ENCODE data around the gene AP5Z1. TPM values are rescaled to one million over a fixed set of nuclear protein-coding genes. Genes with fewer than 3 reads are reported as not detected.

Gene AP5Z1
- total and polyA plus RNA-seq, 2 donors = 19.2 to 104 TPM

- H3K27ac ChIP-seq (ENCODE audit: low read depth in 1 of 2, low read length in 1 of 2) = peak overlapping the region; percentile 25 to 50
- H3K9me3 ChIP-seq (ENCODE audit: control insufficient read depth in 2 of 2, insufficient read depth in 1 of 2, low read length in 1 of 2) = peaks cover 0 to 4% of the 10 kb centered on the region in 2 donors
- peak in 3 of 9 donors; percentile 43 to 77 (median 46) for DNase-seq (ENCODE audit: low read depth in 6 of 9, low spot score in 9 of 9)
- H3K36me3 ChIP-seq (ENCODE audit: control insufficient read depth in 2 of 2, insufficient read depth in 2 of 2, low read length in 1 of 2) = peaks cover 4 to 8% of the 10 kb centered on the region in 2 donors
- no peak overlapping the region for H3K4me3 ChIP-seq (ENCODE audit: low read length in 2 of 2)
- H3K27me3 ChIP-seq (ENCODE audit: control insufficient read depth in 2 of 2, insufficient read depth in 1 of 2, low read length in 1 of 2) = no peaks in the 10 kb centered on the region
- WGBS = 9% methylated on average over 15 of the region's 15 CpGs
- H3K4me1 ChIP-seq (ENCODE audit: control insufficient read depth in 2 of 2, insufficient read depth in 2 of 2, low read length in 2 of 2) = peaks cover 37 to 66% of the 10 kb centered on the region in 2 donors
Observed at GRCh38 chr7:4733936-4734528, 41.4 kb upstream of the AP5Z1 start.

- peaks cover 4 to 8% of the 10 kb centered on the region in 2 donors for H3K36me3 ChIP-seq (ENCODE audit: control insufficient read depth in 2 of 2, insufficient read depth in 2 of 2, low read length in 1 of 2)
- H3K27me3 ChIP-seq (ENCODE audit: control insufficient read depth in 2 of 2, insufficient read depth in 1 of 2, low read length in 1 of 2) = no peaks in the 10 kb centered on the region
- peak overlapping the region in 1 of 2 donors; percentile 36 for H3K27ac ChIP-seq (ENCODE audit: low read depth in 1 of 2, low read length in 1 of 2)
- no peak overlapping the region for H3K4me3 ChIP-seq (ENCODE audit: low read length in 2 of 2)
- H3K9me3 ChIP-seq (ENCODE audit: control insufficient read depth in 2 of 2, insufficient read depth in 1 of 2, low read length in 1 of 2) = peaks cover 0 to 4% of the 10 kb centered on the region in 2 donors
- DNase-seq (ENCODE audit: low read depth in 6 of 9, low spot score in 9 of 9) = no peak
- H3K4me1 ChIP-seq (ENCODE audit: control insufficient read depth in 2 of 2, insufficient read depth in 2 of 2, low read length in 2 of 2) = peaks cover 44 to 70% of the 10 kb centered on the region in 2 donors
- 81% methylated on average over 23 of the region's 23 CpGs for WGBS
Observed at GRCh38 chr7:4734587-4735345, 40.7 kb upstream of the AP5Z1 start.

- Histone ChIP-seq H3K27me3 (ENCODE audit: control insufficient read depth in 2 of 2, insufficient read depth in 1 of 2, low read length in 1 of 2) (no peaks in the 10 kb centered on the region), H3K9me3 (ENCODE audit: control insufficient read depth in 2 of 2, insufficient read depth in 1 of 2, low read length in 1 of 2) (no peaks in the 10 kb centered on the region), H3K4me1 (ENCODE audit: control insufficient read depth in 2 of 2, insufficient read depth in 2 of 2, low read length in 2 of 2) (peaks cover 30 to 52% of the 10 kb centered on the region in 2 donors), H3K4me3 (ENCODE audit: low read length in 2 of 2) (no peak overlapping the region), H3K27ac (ENCODE audit: low read depth in 1 of 2, low read length in 1 of 2) (no peak overlapping the region), H3K36me3 (ENCODE audit: control insufficient read depth in 2 of 2, insufficient read depth in 2 of 2, low read length in 1 of 2) (peaks cover 16% of the 10 kb centered on the region in 2 donors)
- no peak for DNase-seq (ENCODE audit: low read depth in 6 of 9, low spot score in 9 of 9)
- WGBS = 98% methylated on average over 15 of the region's 15 CpGs
Observed at GRCh38 chr7:4737300-4737699, 38.1 kb upstream of the AP5Z1 start.

GRCh38 chr7:4738711-4739527 is 36.5 kb upstream of the AP5Z1 start:
- 40% methylated on average over 23 of the region's 23 CpGs for WGBS
- H3K4me1 ChIP-seq (ENCODE audit: control insufficient read depth in 2 of 2, insufficient read depth in 2 of 2, low read length in 2 of 2) = peaks cover 26 to 53% of the 10 kb centered on the region in 2 donors
- H3K27ac ChIP-seq (ENCODE audit: low read depth in 1 of 2, low read length in 1 of 2) = peak overlapping the region; percentile 46 to 76
- H3K36me3 ChIP-seq (ENCODE audit: control insufficient read depth in 2 of 2, insufficient read depth in 2 of 2, low read length in 1 of 2) = peaks cover 22 to 23% of the 10 kb centered on the region in 2 donors
- H3K9me3 ChIP-seq (ENCODE audit: control insufficient read depth in 2 of 2, insufficient read depth in 1 of 2, low read length in 1 of 2) = no peaks in the 10 kb centered on the region
- H3K4me3 ChIP-seq (ENCODE audit: low read length in 2 of 2) = no peak overlapping the region
- peak in 3 of 9 donors; percentile 26 to 50 (median 32) for DNase-seq (ENCODE audit: low read depth in 6 of 9, low spot score in 9 of 9)
- H3K27me3 ChIP-seq (ENCODE audit: control insufficient read depth in 2 of 2, insufficient read depth in 1 of 2, low read length in 1 of 2) = no peaks in the 10 kb centered on the region

GRCh38 chr7:4739528-4739992 is 35.9 kb upstream of the AP5Z1 start:
- peak in 5 of 9 donors; percentile 53 to 83 (median 70) for DNase-seq (ENCODE audit: low read depth in 6 of 9, low spot score in 9 of 9)
- Histone ChIP-seq H3K9me3 (ENCODE audit: control insufficient read depth in 2 of 2, insufficient read depth in 1 of 2, low read length in 1 of 2) (no peaks in the 10 kb centered on the region), H3K4me1 (ENCODE audit: control insufficient read depth in 2 of 2, insufficient read depth in 2 of 2, low read length in 2 of 2) (peaks cover 22 to 53% of the 10 kb centered on the region in 2 donors), H3K27ac (ENCODE audit: low read depth in 1 of 2, low read length in 1 of 2) (peak overlapping the region in 1 of 2 donors; percentile 76), H3K36me3 (ENCODE audit: control insufficient read depth in 2 of 2, insufficient read depth in 2 of 2, low read length in 1 of 2) (peaks cover 22 to 23% of the 10 kb centered on the region in 2 donors), H3K27me3 (ENCODE audit: control insufficient read depth in 2 of 2, insufficient read depth in 1 of 2, low read length in 1 of 2) (no peaks in the 10 kb centered on the region), H3K4me3 (ENCODE audit: low read length in 2 of 2) (no peak overlapping the region)
- WGBS = 57% methylated on average over 16 of the region's 16 CpGs

- H3K36me3 ChIP-seq (ENCODE audit: control insufficient read depth in 2 of 2, insufficient read depth in 2 of 2, low read length in 1 of 2) = peaks cover 19 to 22% of the 10 kb centered on the region in 2 donors
- no peak overlapping the region for H3K4me3 ChIP-seq (ENCODE audit: low read length in 2 of 2)
- H3K27me3 ChIP-seq (ENCODE audit: control insufficient read depth in 2 of 2, insufficient read depth in 1 of 2, low read length in 1 of 2) = no peaks in the 10 kb centered on the region
- H3K4me1 ChIP-seq (ENCODE audit: control insufficient read depth in 2 of 2, insufficient read depth in 2 of 2, low read length in 2 of 2) = peaks cover 29 to 58% of the 10 kb centered on the region in 2 donors
- WGBS = 97% methylated on average over 22 of the region's 22 CpGs
- DNase-seq (ENCODE audit: low read depth in 6 of 9, low spot score in 9 of 9) = no peak
- no peak overlapping the region for H3K27ac ChIP-seq (ENCODE audit: low read depth in 1 of 2, low read length in 1 of 2)
- no peaks in the 10 kb centered on the region for H3K9me3 ChIP-seq (ENCODE audit: control insufficient read depth in 2 of 2, insufficient read depth in 1 of 2, low read length in 1 of 2)
Observed at GRCh38 chr7:4740796-4741195, 34.6 kb upstream of the AP5Z1 start.

- Histone ChIP-seq H3K27ac (ENCODE audit: low read depth in 1 of 2, low read length in 1 of 2) (peak overlapping the region in 1 of 2 donors; percentile 23), H3K27me3 (ENCODE audit: control insufficient read depth in 2 of 2, insufficient read depth in 1 of 2, low read length in 1 of 2) (no peaks in the 10 kb centered on the region), H3K4me3 (ENCODE audit: low read length in 2 of 2) (no peak overlapping the region), H3K36me3 (ENCODE audit: control insufficient read depth in 2 of 2, insufficient read depth in 2 of 2, low read length in 1 of 2) (peaks cover 19 to 26% of the 10 kb centered on the region in 2 donors), H3K9me3 (ENCODE audit: control insufficient read depth in 2 of 2, insufficient read depth in 1 of 2, low read length in 1 of 2) (peaks cover 0 to 4% of the 10 kb centered on the region in 2 donors), H3K4me1 (ENCODE audit: control insufficient read depth in 2 of 2, insufficient read depth in 2 of 2, low read length in 2 of 2) (peaks cover 29 to 69% of the 10 kb centered on the region in 2 donors)
- no peak for DNase-seq (ENCODE audit: low read depth in 6 of 9, low spot score in 9 of 9)
- WGBS = 97% methylated on average over 23 of the region's 23 CpGs
Observed at GRCh38 chr7:4742051-4742573, 33.3 kb upstream of the AP5Z1 start.

- H3K4me3 ChIP-seq (ENCODE audit: low read length in 2 of 2) = no peak overlapping the region
- no peaks in the 10 kb centered on the region for H3K27me3 ChIP-seq (ENCODE audit: control insufficient read depth in 2 of 2, insufficient read depth in 1 of 2, low read length in 1 of 2)
- peaks cover 19 to 34% of the 10 kb centered on the region in 2 donors for H3K36me3 ChIP-seq (ENCODE audit: control insufficient read depth in 2 of 2, insufficient read depth in 2 of 2, low read length in 1 of 2)
- peaks cover 0 to 4% of the 10 kb centered on the region in 2 donors for H3K9me3 ChIP-seq (ENCODE audit: control insufficient read depth in 2 of 2, insufficient read depth in 1 of 2, low read length in 1 of 2)
- peaks cover 29 to 75% of the 10 kb centered on the region in 2 donors for H3K4me1 ChIP-seq (ENCODE audit: control insufficient read depth in 2 of 2, insufficient read depth in 2 of 2, low read length in 2 of 2)
- no peak for DNase-seq (ENCODE audit: low read depth in 6 of 9, low spot score in 9 of 9)
- WGBS = 97% methylated on average over 10 of the region's 10 CpGs
- H3K27ac ChIP-seq (ENCODE audit: low read depth in 1 of 2, low read length in 1 of 2) = no peak overlapping the region
Observed at GRCh38 chr7:4742852-4743251, 32.6 kb upstream of the AP5Z1 start.

Measured in thymus (tissue), 11 donors.